ENCODE data around the gene NUCB2.

DNA sequence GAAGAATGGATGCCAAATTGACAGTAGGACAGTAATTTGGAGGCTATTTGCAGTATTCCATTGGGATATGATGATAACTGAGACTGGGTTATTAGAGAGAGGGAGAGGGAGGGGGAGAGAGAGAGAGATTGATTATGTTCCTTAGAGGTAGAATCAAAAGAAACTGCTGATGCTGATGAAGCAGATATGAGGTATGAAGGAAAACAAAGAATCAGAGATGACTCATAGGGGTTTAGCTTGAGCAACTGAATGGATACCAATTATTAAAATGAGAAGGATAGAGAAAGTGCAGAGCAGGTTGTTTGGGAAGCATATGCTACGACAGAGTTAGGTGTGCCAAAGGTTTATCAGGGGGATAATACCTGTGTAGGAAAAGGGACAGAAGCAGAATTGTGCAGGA lies 12.8 kb upstream of the NUCB2 start:
- TF ChIP-seq, protein P1, sequence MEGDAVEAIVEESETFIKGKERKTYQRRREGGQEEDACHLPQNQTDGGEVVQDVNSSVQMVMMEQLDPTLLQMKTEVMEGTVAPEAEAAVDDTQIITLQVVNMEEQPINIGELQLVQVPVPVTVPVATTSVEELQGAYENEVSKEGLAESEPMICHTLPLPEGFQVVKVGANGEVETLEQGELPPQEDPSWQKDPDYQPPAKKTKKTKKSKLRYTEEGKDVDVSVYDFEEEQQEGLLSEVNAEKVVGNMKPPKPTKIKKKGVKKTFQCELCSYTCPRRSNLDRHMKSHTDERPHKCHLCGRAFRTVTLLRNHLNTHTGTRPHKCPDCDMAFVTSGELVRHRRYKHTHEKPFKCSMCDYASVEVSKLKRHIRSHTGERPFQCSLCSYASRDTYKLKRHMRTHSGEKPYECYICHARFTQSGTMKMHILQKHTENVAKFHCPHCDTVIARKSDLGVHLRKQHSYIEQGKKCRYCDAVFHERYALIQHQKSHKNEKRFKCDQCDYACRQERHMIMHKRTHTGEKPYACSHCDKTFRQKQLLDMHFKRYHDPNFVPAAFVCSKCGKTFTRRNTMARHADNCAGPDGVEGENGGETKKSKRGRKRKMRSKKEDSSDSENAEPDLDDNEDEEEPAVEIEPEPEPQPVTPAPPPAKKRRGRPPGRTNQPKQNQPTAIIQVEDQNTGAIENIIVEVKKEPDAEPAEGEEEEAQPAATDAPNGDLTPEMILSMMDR (conservative IDR thresholded peaks at IDR 0.05 in 1 of 2, IDR thresholded peaks at IDR 0.05 in 1 of 2; ENCODE audit: low read depth in 1 of 2, low read length in 2 of 2): no peak
- TF ChIP-seq EZH2 (IDR thresholded peaks at IDR 0.05; ENCODE audit: low read length, missing control alignments): no peak
